GM12878 (cell line): Measurements from ENCODE around the gene CRHR2. TPM values are rescaled to one million over a fixed set of nuclear protein-coding genes. Genes with fewer than 3 reads are reported as not detected.

Experiments
- CBX3 ChIP-seq: fragments of 200-600 bp; sonication (generic); IDR thresholded peaks from 2 replicates; pipeline ENCODE4 v1.6.1; 2016; ENCODE audit warnings: low read depth, borderline replicate concordance
- ELK1 ChIP-seq: IDR thresholded peaks from 2 replicates; pipeline ENCODE4 v1.6.1; 2012; ENCODE audit warnings: low read depth, low read length, improper control_type of control experiment
- IKZF2 ChIP-seq, 2 experiments: fragments of 450-650 bp; IDR thresholded peaks; 2 replicates each; pipeline ENCODE4 v1.6.1; 2017; ENCODE audit warnings: mild to moderate bottlenecking in 2 of 2, moderate library complexity in 2 of 2
- IRF5 ChIP-seq: fragments of 450-650 bp; IDR thresholded peaks from 2 replicates; pipeline ENCODE4 v1.6.1; 2017; ENCODE audit warnings: borderline replicate concordance
- LARP7 ChIP-seq: fragments of 450-650 bp; IDR thresholded peaks from 2 replicates; pipeline ENCODE4 v1.6.1; 2017; ENCODE audit warnings: mild to moderate bottlenecking
- NBN ChIP-seq: fragments of 450-650 bp; IDR thresholded peaks from 2 replicates; pipeline ENCODE4 v1.6.1; 2016
- PAX8 ChIP-seq: fragments of 450-650 bp; IDR thresholded peaks from 2 replicates; pipeline ENCODE4 v1.6.1; 2017; ENCODE audit warnings: mild to moderate bottlenecking, moderate library complexity
- SIX5 ChIP-seq: IDR thresholded peaks from 2 replicates; pipeline ENCODE4 v1.6.1; 2011; ENCODE audit warnings: mild to moderate bottlenecking, low read depth, low read length, moderate library complexity; ENCODE audit not compliant: severe bottlenecking
- SMARCA5 ChIP-seq: fragments of 450-650 bp; IDR thresholded peaks from 2 replicates; pipeline ENCODE4 v1.6.1; 2017; ENCODE audit warnings: mild to moderate bottlenecking
- WRNIP1 ChIP-seq: IDR thresholded peaks from 2 replicates; pipeline ENCODE4 v1.6.1; 2011; ENCODE audit warnings: low read depth, low read length, improper control_type of control experiment, borderline replicate concordance
- ZNF217 ChIP-seq: fragments of 450-650 bp; IDR thresholded peaks from 2 replicates; pipeline ENCODE4 v1.6.1; 2017; ENCODE audit warnings: antibody characterized with exemption, mild to moderate bottlenecking
- polyA plus RNA-seq, 11 experiments: library from polyadenylated mRNA; depleted of rRNA in 4 of 11; unstranded in 6 of 11; stranded (reverse) in 5 of 11; fragments of >200 nt; fragmentation: Nextera tagmentation in 4 of 11; fragmentation: Illumina TruSeq in 1 of 11; extraction: Ambion mirVana in 4 of 11; extraction: Trizol in 1 of 11; gene quantifications; 1 replicate in 1 of 11; 2 replicates in 10 of 11; pipeline versions ENCODE4 v1.2.1 to v1.2.3, GENCODE V29; 2011 to 2016; ENCODE audit warnings: inconsistent platforms in 2 of 11, missing spikeins in 2 of 11, low read depth in 1 of 11
- total RNA-seq, 4 experiments: library from RNA; depleted of rRNA in 3 of 4; stranded (reverse); fragments of >200 nt in 3 of 4; fragmentation: Illumina TruSeq in 1 of 4; extraction: Trizol in 1 of 4; gene quantifications; 2 replicates each; pipeline versions ENCODE4 v1.2.1 to v1.2.3, GENCODE V29; 2013 to 2021
- TF ChIP-seq, protein P1 (sequence below): fragments of 450-650 bp; formaldehyde crosslinking; IDR thresholded peaks from 2 replicates; pipeline ENCODE4 v1.4.0; 2022; ENCODE audit warnings: mild to moderate bottlenecking, moderate library complexity

CRHR2 gene
- total and polyA plus RNA-seq, 10 of the 15 experiments (the other 5 are each of a cell fraction or from before 2014, with no cell fraction given), result not detected

DNA sequence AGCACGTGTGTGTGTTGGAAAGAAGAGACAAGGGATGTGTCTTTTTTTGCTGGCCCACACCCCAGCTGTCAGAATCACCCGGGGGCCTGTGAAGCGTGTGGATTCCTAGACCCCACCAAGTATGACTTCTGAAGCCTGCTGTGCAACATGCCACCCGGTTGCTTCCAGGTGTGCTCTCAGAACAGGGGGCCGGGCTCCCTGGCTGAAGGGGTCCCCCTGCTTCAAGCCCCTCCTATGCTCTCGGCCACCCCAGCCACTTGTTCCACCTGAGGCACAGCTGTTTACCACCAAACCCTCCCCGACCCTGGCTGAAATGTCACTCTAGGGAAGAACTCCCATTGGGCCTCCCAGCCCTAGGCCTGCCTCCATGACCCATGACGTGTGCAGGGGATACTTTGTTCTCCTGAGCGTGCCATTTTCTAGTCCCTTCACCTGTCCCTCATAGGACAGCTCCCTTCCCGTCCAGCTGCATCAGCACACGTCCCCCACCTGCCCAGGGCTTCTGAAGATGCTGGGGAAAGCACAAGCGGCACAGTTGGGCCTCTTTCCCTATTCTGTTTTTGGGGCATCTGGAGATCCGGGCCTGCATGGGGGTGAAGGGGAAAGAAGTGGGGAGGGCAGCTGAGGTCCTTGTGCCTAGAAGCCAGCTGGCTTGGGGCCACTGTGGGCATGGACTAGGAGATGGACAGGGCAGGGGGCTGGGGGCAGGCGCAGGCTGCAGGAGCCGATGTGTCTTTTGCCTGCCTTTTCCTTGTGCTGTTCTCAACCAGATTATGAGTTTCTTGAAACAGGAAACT is 33.3 kb downstream of the CRHR2 start (continued):
- TF ChIP-seq IRF5 (no peak), ZNF217 (no peak), ELK1 (no peak), SIX5 (no peak), NBN (no peak), CBX3 (no peak), PAX8 (no peak), SMARCA5 (no peak), IKZF2 (IDR thresholded peaks at IDR 0.05) (no peak), WRNIP1 (no peak), LARP7 (no peak)
- TF ChIP-seq, protein P1, sequence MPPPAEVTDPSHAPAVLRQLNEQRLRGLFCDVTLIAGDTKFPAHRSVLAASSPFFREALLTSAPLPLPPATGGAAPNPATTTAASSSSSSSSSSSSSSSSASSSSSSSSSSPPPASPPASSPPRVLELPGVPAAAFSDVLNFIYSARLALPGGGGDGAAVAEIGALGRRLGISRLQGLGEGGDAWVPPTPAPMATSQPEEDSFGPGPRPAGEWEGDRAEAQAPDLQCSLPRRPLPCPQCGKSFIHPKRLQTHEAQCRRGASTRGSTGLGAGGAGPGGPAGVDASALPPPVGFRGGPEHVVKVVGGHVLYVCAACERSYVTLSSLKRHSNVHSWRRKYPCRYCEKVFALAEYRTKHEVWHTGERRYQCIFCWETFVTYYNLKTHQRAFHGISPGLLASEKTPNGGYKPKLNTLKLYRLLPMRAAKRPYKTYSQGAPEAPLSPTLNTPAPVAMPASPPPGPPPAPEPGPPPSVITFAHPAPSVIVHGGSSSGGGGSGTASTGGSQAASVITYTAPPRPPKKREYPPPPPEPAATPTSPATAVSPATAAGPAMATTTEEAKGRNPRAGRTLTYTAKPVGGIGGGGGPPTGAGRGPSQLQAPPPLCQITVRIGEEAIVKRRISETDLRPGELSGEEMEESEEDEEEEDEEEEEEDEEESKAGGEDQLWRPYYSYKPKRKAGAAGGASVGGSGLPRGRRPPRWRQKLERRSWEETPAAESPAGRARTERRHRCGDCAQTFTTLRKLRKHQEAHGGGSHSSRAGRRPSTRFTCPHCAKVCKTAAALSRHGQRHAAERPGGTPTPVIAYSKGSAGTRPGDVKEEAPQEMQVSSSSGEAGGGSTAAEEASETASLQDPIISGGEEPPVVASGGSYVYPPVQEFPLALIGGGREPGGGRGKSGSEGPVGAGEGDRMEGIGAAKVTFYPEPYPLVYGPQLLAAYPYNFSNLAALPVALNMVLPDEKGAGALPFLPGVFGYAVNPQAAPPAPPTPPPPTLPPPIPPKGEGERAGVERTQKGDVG (CRISPR knock-in tag), result no peak
